HFFc6 (cell line): ENCODE data around the gene SCN2B. TPM values are rescaled to one million over a fixed set of nuclear protein-coding genes. Genes with fewer than 3 reads are reported as not detected.

Source experiments
- DNase-seq: peaks from one replicate; pipeline ENCODE4 v3.0.0-alpha.2; 2018
- H3K27ac Mint-ChIP-seq: 2 replicates; pipeline ENCODE4 v1.8.0; 2020; ENCODE audit warnings: mild to moderate bottlenecking, mixed read lengths
- H3K27me3 Mint-ChIP-seq: 2 replicates; pipeline ENCODE4 v1.8.0; 2021; ENCODE audit warnings: mild to moderate bottlenecking, moderate library complexity, mixed read lengths; ENCODE audit not compliant: insufficient read depth
- H3K36me3 Mint-ChIP-seq: 2 replicates; pipeline ENCODE4 v1.8.0; 2021; ENCODE audit warnings: low read depth, mixed read lengths
- H3K4me1 Mint-ChIP-seq: 2 replicates; pipeline ENCODE4 v1.8.0; 2020; ENCODE audit warnings: low read depth, mixed read lengths
- H3K4me3 Mint-ChIP-seq: 2 replicates; pipeline ENCODE4 v1.8.0; 2020; ENCODE audit warnings: mild to moderate bottlenecking, moderate library complexity, mixed read lengths
- H3K9me3 Mint-ChIP-seq: 2 replicates; pipeline ENCODE4 v1.8.0; 2020; ENCODE audit warnings: mild to moderate bottlenecking, mixed read lengths
- total RNA-seq, 6 experiments: library from RNA; stranded (reverse); fragmentation: NEBNext Ultra II Directional; extraction: Animal tissue kit (Norgen Biotek cat#: 25700); gene quantifications; 2 replicates in 1 of 6; 3 replicates in 5 of 6; pipeline ENCODE4 v1.2.3, GENCODE V29; 2021
- TF ChIP-seq, protein P1 (sequence below): fragments of 200-600 bp; sonication (generic); IDR thresholded peaks from 2 replicates; pipeline ENCODE4 v1.5.0; 2021; ENCODE audit warnings: antibody characterized with exemption, mild to moderate bottlenecking

The SCN2B gene
- total RNA-seq, 6 experiments from 2014 or later, result not detected

- H3K9me3 Mint-ChIP-seq, result no peaks in the 10 kb centered on the region
- no peak overlapping the region for H3K27ac Mint-ChIP-seq
- no peak overlapping the region for H3K4me3 Mint-ChIP-seq
- peaks cover 15% of the 10 kb centered on the region for H3K27me3 Mint-ChIP-seq
- H3K4me1 Mint-ChIP-seq, result no peaks in the 10 kb centered on the region
- DNase-seq, result no peak
- no peaks in the 10 kb centered on the region for H3K36me3 Mint-ChIP-seq
- TF ChIP-seq, protein P1, sequence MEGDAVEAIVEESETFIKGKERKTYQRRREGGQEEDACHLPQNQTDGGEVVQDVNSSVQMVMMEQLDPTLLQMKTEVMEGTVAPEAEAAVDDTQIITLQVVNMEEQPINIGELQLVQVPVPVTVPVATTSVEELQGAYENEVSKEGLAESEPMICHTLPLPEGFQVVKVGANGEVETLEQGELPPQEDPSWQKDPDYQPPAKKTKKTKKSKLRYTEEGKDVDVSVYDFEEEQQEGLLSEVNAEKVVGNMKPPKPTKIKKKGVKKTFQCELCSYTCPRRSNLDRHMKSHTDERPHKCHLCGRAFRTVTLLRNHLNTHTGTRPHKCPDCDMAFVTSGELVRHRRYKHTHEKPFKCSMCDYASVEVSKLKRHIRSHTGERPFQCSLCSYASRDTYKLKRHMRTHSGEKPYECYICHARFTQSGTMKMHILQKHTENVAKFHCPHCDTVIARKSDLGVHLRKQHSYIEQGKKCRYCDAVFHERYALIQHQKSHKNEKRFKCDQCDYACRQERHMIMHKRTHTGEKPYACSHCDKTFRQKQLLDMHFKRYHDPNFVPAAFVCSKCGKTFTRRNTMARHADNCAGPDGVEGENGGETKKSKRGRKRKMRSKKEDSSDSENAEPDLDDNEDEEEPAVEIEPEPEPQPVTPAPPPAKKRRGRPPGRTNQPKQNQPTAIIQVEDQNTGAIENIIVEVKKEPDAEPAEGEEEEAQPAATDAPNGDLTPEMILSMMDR, result no peak
Measured at GRCh38 chr11:118117790-118118601, 58.4 kb downstream of the SCN2B start.

GRCh38 chr11:118115048-118115447 lies 61.4 kb downstream of the SCN2B start:
- TF ChIP-seq, protein P1, result no peak
- DNase-seq, result no peak
- H3K36me3 Mint-ChIP-seq, result no peaks in the 10 kb centered on the region
- no peaks in the 10 kb centered on the region for H3K4me1 Mint-ChIP-seq
- H3K9me3 Mint-ChIP-seq, result no peaks in the 10 kb centered on the region
- no peak overlapping the region for H3K27ac Mint-ChIP-seq
- peaks cover 34% of the 10 kb centered on the region for H3K27me3 Mint-ChIP-seq
- no peak overlapping the region for H3K4me3 Mint-ChIP-seq

- Mint-ChIP-seq H3K4me3 (no peak overlapping the region), H3K9me3 (no peaks in the 10 kb centered on the region), H3K4me1 (peaks cover 3% of the 10 kb centered on the region; the same call in 1 of the 2 replicates), H3K36me3 (no peaks in the 10 kb centered on the region), H3K27ac (no peak overlapping the region), H3K27me3 (peaks cover 40% of the 10 kb centered on the region)
- TF ChIP-seq, protein P1, result no peak
- no peak for DNase-seq
Measured at GRCh38 chr11:118114266-118114665, 62.2 kb downstream of the SCN2B start.

GRCh38 chr11:118112711-118113430 lies 63.6 kb downstream of the SCN2B start:
- TF ChIP-seq, protein P1, result no peak
- no peak for DNase-seq
- Mint-ChIP-seq H3K36me3 (no peaks in the 10 kb centered on the region), H3K4me1 (peaks cover 8% of the 10 kb centered on the region; the same call in 1 of the 2 replicates), H3K27me3 (peaks cover 34% of the 10 kb centered on the region), H3K27ac (no peak overlapping the region), H3K4me3 (no peak overlapping the region), H3K9me3 (no peaks in the 10 kb centered on the region)

Other genes with a start within 250 kb of the SCN2B start
- gene TMPRSS13, start 247.2 kb downstream of the SCN2B start, total RNA-seq, result not detected
- not detected for gene IL10RA, start 190.2 kb downstream of the SCN2B start, total RNA-seq
- gene TMPRSS4, start 99.6 kb downstream of the SCN2B start, total RNA-seq, result not detected
- gene SMIM35, start 89.7 kb downstream of the SCN2B start, total RNA-seq, result not detected
- under 1 TPM in 2 of 6 experiments, not detected in 4; 0.07 to 0.10 TPM for gene SCN4B, start 23.8 kb downstream of the SCN2B start, total RNA-seq
- gene JAML, start 48.4 kb upstream of the SCN2B start, total RNA-seq, result not detected
- gene MPZL3, start 75.7 kb upstream of the SCN2B start, total RNA-seq, result under 1 TPM in 2 of 6 experiments, not detected in 4; 0.21 to 0.33 TPM
- gene MPZL2, start 87.7 kb upstream of the SCN2B start, total RNA-seq, result not detected
- gene CD3E, start 128.1 kb upstream of the SCN2B start, total RNA-seq, result not detected
- not detected for gene CD3D, start 166.1 kb upstream of the SCN2B start, total RNA-seq
- gene CD3G, start 167.7 kb upstream of the SCN2B start, total RNA-seq, result not detected
- 10 to 100 TPM; 46.2 to 62.7 (median 54.1) TPM for gene UBE4A, start 183.0 kb upstream of the SCN2B start, total RNA-seq
- 100 to 1,000 TPM; 196 to 275 (median 223) TPM for gene ATP5MG, start 225.0 kb upstream of the SCN2B start, total RNA-seq